HG03095 (cell line): ENCODE data around the gene MMP14.

Experiments
- ATAC-seq: cut with Tn5 transposase; IDR thresholded peaks from one replicate; pipeline ENCODE4 v1.9.1; 2021; ENCODE audit warnings: moderate library complexity; ENCODE audit not compliant: unreplicated experiment

The MMP14 gene

DNA sequence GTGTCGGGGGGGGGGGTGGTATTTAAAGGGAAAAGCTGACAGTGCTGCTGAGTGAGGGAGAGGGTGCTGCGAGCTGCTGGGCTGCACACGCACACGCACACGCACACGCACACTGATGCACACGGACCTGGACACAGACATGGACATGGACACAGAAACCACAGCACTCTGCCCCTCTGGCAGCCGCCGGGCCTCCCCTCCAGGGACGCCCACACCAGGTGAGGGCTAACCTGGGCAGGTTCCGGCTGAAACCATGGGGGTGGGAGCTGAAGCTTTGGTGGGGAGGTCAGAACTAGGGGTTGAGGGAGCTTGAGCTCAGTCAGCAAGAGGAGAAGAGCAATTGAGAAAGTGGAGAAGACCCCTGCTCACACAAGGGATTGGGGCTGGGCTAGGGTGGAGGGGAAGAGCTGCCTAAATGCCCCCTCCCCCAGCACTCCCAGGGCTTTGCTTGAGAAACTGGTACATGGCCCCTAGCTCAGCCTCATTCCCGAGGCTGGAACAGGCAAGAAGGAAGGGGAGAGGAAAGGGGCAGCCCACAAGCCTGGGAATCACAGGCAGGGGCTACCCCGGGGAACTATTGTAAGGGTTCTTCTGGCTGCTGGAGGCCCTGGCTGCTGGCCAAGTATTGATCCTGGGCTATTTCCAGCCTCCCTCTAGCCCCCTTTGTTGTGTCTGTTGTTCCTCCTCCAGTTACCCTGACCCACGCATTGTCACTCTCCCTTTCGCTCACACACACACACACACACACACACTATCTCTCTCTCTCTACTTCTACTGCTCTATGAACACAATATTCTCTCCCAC, 47.0 kb downstream of the MMP14 start, which contains the start of gene REM2:
TSS of gene REM2 (plus strand) at position 50 of the 804 bp plus-strand sequence. CDS start at position 116, 66 bp downstream.
- no peak for ATAC-seq

DNA sequence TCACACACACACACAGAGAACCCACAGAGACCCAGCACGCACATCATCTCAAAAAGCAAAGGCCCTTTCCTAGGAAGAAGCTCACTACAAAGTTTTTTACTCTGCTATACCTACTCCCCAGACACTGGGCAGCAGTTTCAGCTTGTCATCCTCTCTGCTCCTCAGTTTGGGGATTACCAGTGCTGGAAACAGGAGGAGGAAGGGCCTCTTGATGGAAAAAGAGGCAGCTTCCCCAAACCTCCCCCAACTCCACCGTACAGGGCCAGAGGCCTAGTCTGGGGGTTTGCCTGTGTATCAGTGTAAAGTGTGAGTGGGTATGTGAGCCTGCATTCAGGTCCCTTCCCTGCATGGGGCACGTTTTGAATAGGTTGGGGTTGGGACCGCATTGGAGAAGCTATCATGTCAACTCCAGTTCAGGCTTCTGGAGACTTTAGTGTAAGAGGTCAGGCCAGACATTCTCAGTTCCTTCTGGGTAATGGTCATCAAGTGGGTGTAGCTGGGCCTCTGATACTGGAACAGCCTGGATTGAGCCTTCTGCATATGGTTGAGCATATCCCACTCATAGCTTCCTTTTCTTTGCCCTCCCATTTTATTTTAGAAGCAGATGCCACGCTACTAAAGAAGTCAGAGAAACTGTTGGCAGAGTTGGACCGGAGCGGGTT, 47.8 kb downstream of the MMP14 start:
- no peak for ATAC-seq

DNA sequence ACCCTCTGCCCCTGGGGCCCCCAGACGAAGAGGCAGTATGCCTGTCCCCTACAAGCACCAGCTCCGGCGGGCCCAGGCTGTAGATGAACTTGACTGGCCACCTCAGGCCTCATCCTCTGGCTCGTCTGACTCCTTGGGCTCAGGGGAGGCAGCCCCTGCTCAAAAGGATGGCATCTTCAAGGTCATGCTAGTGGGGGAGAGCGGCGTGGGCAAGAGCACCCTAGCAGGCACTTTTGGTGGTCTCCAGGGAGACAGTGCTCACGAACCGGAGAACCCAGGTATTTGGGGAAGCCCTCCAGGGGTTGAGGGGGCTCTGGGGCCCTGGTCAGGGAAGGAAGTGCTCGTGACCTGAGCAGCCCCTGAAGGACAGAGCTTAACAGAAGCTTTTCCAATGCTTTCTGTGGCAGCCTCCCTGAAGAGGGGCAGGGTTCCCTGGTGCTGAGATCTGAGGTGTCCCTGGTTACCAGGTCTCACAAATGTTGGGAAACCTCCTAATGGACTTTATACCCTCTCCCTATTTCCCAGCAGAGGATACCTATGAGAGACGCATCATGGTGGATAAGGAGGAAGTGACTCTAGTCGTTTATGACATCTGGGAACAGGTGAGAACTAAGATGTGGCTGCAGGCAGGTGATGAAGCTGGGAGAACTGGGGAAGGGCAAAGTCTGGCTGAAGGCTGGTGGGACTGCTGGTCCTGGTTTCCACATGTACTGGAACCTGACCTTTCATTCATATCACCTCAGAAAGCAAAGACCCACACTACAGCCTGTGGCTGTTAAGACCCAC, 48.5 kb downstream of the MMP14 start:
- no peak for ATAC-seq

DNA sequence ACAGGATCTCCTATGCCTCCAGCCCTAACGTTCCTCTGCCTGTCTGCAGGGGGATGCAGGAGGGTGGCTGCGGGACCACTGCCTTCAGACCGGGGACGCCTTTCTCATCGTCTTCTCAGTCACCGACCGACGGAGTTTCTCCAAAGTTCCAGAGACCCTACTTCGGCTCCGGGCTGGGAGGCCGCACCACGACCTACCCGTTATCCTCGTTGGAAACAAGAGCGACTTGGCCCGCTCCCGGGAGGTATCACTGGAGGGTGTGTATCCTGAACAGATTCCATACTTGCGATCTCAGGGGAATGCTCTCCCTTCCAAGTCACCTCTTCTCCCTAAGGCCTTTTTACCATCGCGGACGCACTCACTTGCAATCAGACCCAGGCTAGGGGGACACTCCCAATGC, 49.6 kb downstream of the MMP14 start:
- no peak for ATAC-seq

DNA sequence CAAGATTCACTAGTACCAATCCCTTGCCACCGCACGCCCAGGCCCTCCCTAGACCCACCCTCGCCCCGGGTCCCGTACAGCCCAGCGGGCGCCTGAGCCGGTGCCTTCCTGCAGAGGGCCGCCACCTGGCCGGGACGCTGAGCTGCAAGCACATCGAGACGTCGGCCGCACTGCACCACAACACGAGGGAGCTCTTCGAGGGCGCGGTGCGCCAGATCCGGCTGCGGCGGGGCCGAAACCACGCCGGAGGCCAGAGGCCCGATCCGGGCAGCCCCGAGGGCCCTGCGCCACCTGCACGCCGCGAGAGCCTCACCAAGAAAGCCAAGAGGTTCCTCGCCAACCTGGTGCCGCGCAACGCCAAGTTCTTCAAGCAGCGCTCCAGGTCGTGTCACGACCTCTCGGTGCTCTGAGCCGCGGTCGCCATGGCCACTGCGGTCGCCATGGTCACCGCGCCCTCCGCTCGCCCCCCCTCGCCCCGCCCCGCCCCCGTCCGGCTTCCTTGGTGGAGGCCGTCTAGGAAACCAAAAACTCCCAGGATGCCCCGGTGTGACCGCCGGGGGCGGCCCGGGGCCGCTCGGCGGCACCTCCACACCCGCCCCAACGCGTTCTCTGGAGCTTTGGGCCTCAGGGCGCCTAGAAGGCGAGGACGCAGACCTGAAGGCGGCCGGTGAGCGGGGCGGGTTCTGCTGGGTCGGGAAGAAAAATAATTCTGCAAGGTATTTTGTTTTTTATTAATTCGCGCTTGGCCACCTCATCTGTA, 50.3 kb downstream of the MMP14 start:
- peak; percentile 41 for ATAC-seq

DNA sequence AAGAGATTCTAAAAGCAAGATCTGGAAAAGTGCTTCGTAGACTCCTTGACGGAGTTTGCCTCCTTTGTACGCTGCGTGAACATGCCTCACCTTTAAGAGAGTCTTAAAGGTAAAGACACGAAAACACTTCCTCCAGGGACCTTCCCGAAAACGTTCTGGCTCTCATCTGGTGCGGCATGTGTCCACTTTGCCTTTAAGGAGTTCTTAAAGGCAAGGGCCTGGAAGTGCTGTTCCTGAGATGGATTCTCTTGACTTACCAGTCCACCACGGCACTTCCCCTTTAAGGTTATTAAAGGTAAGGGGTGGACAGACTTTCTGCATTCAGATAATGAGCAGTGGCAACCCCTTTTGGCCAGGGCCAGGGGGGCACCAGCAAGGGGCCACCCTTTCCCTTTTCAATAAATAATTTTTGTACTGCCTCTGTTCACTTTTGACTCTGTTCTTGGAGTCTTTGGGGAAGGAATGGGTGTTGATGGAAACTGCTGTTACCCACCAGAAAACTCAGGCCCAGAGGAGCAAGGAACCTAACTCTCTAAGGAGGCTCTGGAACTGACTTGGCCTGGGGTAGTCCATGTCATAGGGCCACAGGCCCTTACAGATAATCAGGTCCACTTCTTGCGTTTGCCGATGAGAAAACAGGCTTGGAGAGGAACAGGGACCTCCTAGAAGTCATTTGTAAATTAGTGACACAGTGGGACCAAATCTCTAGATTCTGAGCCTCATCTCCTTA, 51.0 kb downstream of the MMP14 start:
- peak; percentile 28 for ATAC-seq

DNA sequence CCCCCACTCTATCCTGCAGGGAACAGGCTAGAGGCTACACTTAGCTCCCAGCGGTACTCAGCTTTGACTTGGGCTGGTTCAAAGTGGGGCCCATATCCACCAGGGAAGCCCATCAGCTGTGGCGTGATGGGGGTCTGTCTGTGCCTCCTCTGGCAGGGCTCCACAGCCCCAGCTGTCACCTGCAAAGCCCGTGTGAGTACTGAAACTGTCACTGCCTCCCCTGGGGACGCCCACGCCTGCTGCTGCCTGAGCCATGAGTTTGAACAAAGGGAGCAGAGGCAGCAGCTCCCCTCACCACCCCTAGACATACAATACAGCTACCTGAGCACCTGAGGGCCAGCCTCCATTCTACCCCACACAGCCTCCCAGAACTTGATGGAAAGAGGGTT, 51.6 kb downstream of the MMP14 start:
- peak; percentile 47 for ATAC-seq

DNA sequence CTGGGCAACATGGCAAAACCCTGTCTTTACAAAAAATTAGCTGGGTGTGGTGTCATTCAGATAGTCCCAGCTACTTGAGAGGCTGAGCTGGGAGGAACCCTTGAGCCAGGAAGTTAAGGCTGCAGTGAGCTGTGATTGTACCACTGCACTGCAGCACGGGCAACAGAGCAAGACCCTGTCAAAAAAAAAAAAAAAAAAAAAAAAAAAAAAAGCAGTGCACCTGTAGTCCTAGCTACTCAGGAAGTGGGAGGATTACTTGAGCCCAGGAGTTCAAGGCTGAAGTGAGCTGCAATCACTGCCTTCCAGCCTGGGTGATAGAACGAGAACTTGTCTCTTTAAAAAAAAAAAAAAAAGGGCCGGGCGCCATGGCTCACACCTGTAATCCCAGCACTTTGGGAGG, 52.3 kb downstream of the MMP14 start:
- ATAC-seq, result no peak

DNA sequence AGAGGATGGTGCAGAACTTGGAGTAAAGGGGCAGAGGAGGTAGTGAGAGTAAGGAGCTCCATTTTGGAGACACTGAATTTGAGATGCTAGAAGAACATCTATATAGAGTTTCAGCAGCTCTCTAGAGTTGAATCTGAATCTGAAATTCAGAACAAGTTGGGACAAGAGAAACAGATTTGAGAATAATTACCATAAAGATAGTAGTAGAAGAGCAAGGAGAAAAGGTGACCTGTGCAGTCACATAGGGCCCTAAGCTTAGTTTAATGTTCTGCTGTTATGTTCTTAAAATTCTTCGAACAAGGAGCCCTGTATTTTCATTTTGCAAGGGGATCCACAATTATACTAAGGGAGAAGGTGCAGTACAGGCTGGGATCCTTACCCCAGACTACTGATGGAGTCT, 54.0 kb downstream of the MMP14 start:
- no peak for ATAC-seq

DNA sequence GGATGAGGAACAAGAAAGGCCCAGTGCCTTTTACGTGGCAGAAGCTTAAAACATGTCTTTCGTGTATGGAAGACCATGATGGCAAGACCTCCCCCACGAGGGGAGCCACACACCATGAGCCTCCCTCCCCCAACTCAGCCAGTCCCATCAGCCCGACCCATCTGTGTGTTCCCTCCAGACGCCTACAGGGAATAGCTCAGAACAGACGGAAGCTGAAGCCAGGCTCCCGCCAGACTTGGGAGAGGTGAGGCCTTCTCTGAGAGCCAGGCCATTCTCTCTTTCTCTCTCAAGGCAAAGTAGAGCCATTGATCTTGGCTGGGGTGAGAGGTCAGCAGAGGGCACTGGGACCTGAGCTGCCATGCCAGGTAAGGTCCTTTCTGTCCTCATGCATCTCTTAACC, 56.1 kb downstream of the MMP14 start:
- ATAC-seq, result no peak

DNA sequence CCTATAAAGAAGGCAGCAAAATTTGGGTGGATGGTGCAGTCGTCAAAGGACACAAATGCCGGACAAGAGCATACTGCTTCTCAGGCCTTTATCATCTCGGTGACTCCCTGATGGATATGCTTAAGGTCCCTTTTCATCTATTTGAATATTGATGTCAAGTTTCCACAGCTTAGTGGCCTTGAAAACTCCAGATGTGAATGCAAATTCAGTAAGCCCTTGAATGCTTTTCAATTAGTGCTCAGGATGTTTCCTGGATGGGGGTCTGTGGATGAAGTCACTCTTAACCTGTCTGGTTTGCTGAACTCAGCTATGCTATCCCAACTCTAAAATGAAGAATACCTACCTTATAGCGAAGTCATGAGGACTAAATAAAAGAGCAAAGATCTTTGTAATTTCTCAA, 57.3 kb downstream of the MMP14 start:
- no peak for ATAC-seq

DNA sequence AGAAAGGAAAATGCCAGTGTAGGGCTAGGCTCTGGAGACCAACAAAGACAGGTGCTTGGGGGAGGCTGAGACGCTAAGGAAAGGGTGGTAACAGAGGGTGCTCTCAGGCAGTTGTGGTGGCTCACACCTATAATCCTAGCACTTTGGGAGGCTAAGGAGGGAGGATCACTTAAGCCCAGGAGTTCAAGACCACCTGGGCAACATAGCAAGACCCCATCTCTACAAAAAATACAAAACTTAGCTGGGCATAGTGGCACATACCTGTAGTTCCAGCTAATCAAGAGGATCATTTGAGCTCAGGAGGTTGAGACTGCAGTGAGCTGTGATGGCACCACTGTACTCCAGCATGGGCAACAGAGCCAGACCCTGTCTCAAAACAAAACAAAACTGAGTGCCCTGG, 59.0 kb downstream of the MMP14 start:
- no peak for ATAC-seq

DNA sequence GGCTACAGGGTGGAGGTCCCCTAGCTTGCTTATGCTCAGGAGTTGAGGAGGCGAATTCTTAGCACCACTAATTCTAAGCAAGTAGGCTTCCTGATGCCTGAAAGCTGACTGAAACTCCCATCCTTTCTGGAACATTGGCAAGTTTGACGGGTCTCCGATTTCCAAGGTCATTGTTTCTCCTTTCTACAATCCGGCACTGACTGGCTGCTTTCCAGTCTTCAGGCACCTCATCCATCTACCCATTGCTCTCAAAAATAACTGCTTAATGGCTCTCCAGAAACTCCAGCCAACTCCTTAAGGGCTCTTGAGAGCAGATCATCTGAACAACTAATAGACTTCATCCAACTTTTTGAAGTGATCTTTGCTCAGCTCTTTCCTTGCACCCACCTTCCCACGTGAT, 60.0 kb downstream of the MMP14 start:
- no peak for ATAC-seq

DNA sequence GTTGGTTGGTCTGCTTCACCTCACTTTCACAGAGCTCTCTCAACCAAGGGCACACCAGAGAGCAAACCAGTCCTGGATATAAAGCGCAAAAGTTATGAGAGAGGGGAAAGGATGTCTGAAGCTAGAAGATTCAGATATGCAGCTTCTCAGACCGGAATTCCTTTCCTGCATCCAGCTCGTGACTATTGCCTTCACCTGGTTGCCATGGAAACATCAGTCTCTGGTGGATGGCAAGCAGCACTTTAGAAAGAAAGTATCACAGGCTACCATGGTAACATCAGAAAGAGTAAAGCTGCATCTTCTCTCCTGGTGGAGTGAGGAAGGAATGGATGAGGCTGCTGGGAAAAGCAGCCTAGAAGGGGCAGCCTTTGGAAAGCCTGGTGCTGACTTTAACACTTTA, 60.4 kb downstream of the MMP14 start:
- ATAC-seq, result no peak

DNA sequence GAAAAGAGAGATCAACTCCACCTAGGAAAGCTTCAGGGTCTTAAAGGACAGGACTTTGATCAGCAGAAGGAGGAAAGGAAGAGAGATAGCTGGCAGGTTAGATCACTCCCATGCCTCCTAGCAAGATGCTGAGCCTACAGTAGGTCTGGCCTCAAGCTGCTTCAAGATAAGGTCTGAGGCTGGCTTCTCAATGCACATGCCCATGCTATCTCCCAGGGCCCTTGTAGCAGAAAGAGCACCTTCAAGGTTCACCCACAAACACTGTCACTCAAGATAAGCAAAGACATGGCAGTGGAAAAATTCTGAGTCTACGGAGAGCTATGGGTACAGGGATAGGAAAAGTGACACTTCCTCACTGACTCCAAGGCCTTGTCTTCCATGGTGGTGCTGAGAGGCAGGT, 61.0 kb downstream of the MMP14 start:
- no peak for ATAC-seq
